ENCODE results near the gene PCDHGA1.

- TF ChIP-seq ZNF274 (IDR thresholded peaks at IDR 0.05; ENCODE audit: low read depth, low read length) = no peak
- TF ChIP-seq SUZ12 (IDR thresholded peaks at IDR 0.05; ENCODE audit: extremely low read depth, insufficient read depth, insufficient read length) = no peak
- TF ChIP-seq YY1 (IDR thresholded peaks at IDR 0.05; ENCODE audit: insufficient read depth, insufficient read length) = no peak
These were observed 58.3 kb downstream of the PCDHGA1 start for GRCh38 chr5:141388661-141389060.
